Stimulated activated CD4-positive, alpha-beta T cell treated with anti-CD3 and anti-CD28 coated beads, Interleukin-2, amount 100 ng/mL, for 48 hours (primary cell): ENCODE data around the gene BOD1L1.

Experiments
- DNase-seq, 2 donors: peaks; one replicate each; pipeline ENCODE4 v3.0.0-alpha.2; 2020

The BOD1L1 gene

GRCh38 chr4:13523591-13524503, 103.7 kb downstream of the BOD1L1 start:
- DNase-seq: no peak

- no peak for DNase-seq
These were observed 104.4 kb downstream of the BOD1L1 start for GRCh38 chr4:13523105-13523477.

- DNase-seq: no peak
These were observed 105.0 kb downstream of the BOD1L1 start for GRCh38 chr4:13522282-13523104.

- no peak for DNase-seq
These were observed 106.5 kb downstream of the BOD1L1 start for GRCh38 chr4:13521047-13521446.
